C4-2B (cell line): ENCODE results near the gene SSU72.

Experiments
- ZFX ChIP-seq: fragments of 450-650 bp; IDR thresholded peaks from 2 replicates; pipeline ENCODE4 v1.6.1; 2017
- TF ChIP-seq, protein P1 (sequence below): fragments of 450-650 bp; conservative IDR thresholded peaks from 2 replicates; pipeline ENCODE4 v1.5.1; 2017; ENCODE audit warnings: mild to moderate bottlenecking

- TF ChIP-seq, protein P1, sequence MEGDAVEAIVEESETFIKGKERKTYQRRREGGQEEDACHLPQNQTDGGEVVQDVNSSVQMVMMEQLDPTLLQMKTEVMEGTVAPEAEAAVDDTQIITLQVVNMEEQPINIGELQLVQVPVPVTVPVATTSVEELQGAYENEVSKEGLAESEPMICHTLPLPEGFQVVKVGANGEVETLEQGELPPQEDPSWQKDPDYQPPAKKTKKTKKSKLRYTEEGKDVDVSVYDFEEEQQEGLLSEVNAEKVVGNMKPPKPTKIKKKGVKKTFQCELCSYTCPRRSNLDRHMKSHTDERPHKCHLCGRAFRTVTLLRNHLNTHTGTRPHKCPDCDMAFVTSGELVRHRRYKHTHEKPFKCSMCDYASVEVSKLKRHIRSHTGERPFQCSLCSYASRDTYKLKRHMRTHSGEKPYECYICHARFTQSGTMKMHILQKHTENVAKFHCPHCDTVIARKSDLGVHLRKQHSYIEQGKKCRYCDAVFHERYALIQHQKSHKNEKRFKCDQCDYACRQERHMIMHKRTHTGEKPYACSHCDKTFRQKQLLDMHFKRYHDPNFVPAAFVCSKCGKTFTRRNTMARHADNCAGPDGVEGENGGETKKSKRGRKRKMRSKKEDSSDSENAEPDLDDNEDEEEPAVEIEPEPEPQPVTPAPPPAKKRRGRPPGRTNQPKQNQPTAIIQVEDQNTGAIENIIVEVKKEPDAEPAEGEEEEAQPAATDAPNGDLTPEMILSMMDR, result no peak
- no peak for TF ChIP-seq ZFX
These were observed 36.1 kb upstream of the SSU72 start for GRCh38 chr1:1610796-1611195.
